Measurements from ENCODE around the gene LZTR1. TPM values are rescaled to one million over a fixed set of nuclear protein-coding genes. Genes with fewer than 3 reads are reported as not detected.
A peak's percentile ranks its signal among the peaks of the same experiment; 100 is the strongest.
"Not testable (repeated sequence)": the region's sequence is repeated elsewhere in the genome, so short reads cannot be mapped to it uniquely, and the experiment has no call there.

LZTR1 gene
- polyA plus RNA-seq (2013), result 33.4 TPM

DNA sequence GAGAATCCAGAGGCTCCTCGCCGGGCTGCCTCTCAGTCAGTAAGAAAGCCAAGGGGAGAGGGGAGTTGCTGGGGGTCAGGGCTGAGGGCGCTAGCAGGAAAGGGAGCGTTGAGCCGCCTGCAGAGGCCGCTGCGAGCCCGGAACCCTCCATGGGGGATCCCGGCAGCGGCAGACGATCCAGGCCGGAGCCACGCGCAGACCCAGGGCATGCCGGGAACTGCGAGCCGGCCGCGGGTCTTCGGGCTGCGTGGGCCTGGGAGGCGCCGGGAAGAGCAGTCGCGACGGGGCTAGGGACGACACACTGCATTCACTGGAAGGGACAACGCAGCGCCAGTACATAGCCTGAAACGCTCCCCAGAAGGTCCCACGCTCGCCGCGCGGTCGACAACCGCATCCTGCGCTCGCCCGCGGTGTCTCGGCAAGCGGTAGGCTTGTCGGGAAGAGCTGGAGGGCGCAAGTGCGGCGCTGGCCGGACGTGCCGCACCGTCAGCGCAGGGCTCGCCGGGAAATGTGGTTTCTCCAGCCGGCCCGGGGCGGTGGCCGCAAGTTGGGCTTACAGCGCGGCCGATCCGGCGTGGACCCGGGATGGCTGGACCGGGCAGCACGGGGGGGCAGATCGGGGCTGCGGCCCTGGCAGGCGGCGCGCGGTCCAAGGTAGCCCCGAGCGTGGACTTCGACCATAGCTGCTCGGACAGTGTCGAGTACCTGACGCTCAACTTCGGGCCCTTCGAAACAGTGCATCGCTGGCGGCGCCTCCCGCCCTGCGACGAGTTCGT, at the start of gene LZTR1:
Gene LZTR1 (plus strand): TSS at position 511 of the 776 bp plus-strand sequence. CDS start 75 bp downstream, at position 586.
- ChIA-PET POLR2A (interaction anchor here (0.7 to 0.8 kb wide), 2 partner anchors 17 to 21 kb away, joined by 3 read pairs; no protein-coding TSS in a partner anchor), CTCF (interaction anchor here (0.6 to 4.1 kb wide), 13 partner anchors 9 to 136 kb away, joined by 3 to 12 read pairs (median 3); partner anchors contain the start of gene P2RX6)
- Histone ChIP-seq H3K4me3 (ENCODE audit: control insufficient read depth in 1 of 7, extremely low read depth in 1 of 7, insufficient read depth in 4 of 7, low read depth in 2 of 7, low read length in 6 of 7) (peak within 1 kb of the TSS; percentile 65 to 89 (median 87)), H3K36me3 (ENCODE audit: control insufficient read depth in 4 of 4, insufficient read depth in 4 of 4, low read length in 3 of 4) (peaks cover 0 to 18% (median 16%) of the 10 kb centered on the region in 4 experiments), H3K27me3 (replicated peaks in 2 of 5; ENCODE audit: control insufficient read depth in 4 of 5, insufficient read depth in 5 of 5, low read length in 4 of 5) (no peaks in the 10 kb centered on the region), H3K27ac (ENCODE audit: insufficient read depth in 1 of 2, low read depth in 1 of 2, low read length in 2 of 2, poor library complexity in 1 of 2, severe bottlenecking in 2 of 2) (peak within 1 kb of the TSS; percentile 64 to 94), H3K4me1 (ENCODE audit: control extremely low read depth in 1 of 4, control insufficient read depth in 4 of 4, insufficient read depth in 4 of 4, low read length in 3 of 4) (peaks cover 9 to 38% (median 30%) of the 10 kb centered on the region in 4 experiments), H3K9me3 (ENCODE audit: control extremely low read depth in 1 of 5, control insufficient read depth in 4 of 5, insufficient read depth in 2 of 5, low read depth in 1 of 5, low read length in 4 of 5) (peaks cover 0 to 10% (median 0%) of the 10 kb centered on the region in 5 experiments)
- DNase-seq, result peak; percentile 69 to 83 (median 72)
- under 1% methylated on average over 86 of the region's 87 CpGs for WGBS (ENCODE audit: insufficient coverage)

DNA sequence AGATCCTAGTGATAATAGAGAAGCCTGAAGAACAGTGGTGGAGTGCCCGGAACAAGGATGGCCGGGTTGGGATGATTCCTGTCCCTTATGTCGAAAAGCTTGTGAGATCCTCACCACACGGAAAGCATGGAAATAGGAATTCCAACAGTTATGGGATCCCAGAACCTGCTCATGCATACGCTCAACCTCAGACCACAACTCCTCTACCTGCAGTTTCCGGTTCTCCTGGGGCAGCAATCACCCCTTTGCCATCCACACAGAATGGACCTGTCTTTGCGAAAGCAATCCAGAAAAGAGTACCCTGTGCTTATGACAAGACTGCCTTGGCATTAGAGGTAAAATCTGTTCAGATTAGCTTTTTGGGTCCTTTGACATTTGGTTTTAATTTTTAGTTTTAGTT, 48.2 kb upstream of the LZTR1 start:
- ChIA-PET CTCF (interaction anchor here (0.9 to 1.0 kb wide), 2 partner anchors 9 to 11 kb away, joined by 3 to 4 read pairs; no protein-coding TSS in a partner anchor), POLR2A (no interaction called here)
- Histone ChIP-seq H3K4me1 (ENCODE audit: control extremely low read depth in 1 of 4, control insufficient read depth in 4 of 4, insufficient read depth in 4 of 4, low read length in 3 of 4) (peaks cover 0 to 24% (median 10%) of the 10 kb centered on the region in 4 experiments), H3K4me3 (ENCODE audit: control insufficient read depth in 1 of 7, extremely low read depth in 1 of 7, insufficient read depth in 4 of 7, low read depth in 2 of 7, low read length in 6 of 7) (no peak overlapping the region), H3K9me3 (ENCODE audit: control extremely low read depth in 1 of 5, control insufficient read depth in 4 of 5, insufficient read depth in 2 of 5, low read depth in 1 of 5, low read length in 4 of 5) (no peaks in the 10 kb centered on the region), H3K27me3 (replicated peaks in 2 of 5; ENCODE audit: control insufficient read depth in 4 of 5, insufficient read depth in 5 of 5, low read length in 4 of 5) (no peaks in the 10 kb centered on the region), H3K36me3 (ENCODE audit: control insufficient read depth in 4 of 4, insufficient read depth in 4 of 4, low read length in 3 of 4) (peaks cover 9 to 41% (median 22%) of the 10 kb centered on the region in 4 experiments), H3K27ac (ENCODE audit: insufficient read depth in 1 of 2, low read depth in 1 of 2, low read length in 2 of 2, poor library complexity in 1 of 2, severe bottlenecking in 2 of 2) (no peak overlapping the region)
- DNase-seq, result no peak
- WGBS (ENCODE audit: insufficient coverage), result 99% methylated on average over 6 of the region's 7 CpGs

DNA sequence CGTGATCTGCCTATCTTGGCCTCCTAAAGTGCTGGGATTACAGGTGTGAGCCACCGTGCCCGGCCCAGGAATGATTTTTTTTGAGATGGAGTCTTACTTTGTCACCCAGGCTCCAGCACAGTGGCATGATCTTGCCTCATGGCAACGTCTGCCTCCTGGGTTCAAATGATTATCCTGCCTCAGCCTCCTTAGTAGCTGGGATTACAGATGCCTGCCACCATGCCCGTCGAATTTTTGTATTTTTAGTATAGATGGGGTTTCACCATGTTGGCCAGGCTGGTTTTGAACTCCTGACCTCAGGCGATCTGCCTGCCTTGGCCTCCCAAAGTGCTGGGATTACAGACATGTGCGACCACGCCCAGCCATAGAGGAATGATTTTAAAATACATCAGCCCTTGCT, 47.0 kb upstream of the LZTR1 start:
- CTCF ChIA-PET, result interaction anchor here (0.8 kb wide), 1 partner anchor 49 kb away, joined by 5 read pairs; no protein-coding TSS in a partner anchor
- POLR2A ChIA-PET; DNase-seq; H3K27ac ChIP-seq (ENCODE audit: insufficient read depth in 1 of 2, low read depth in 1 of 2, low read length in 2 of 2, poor library complexity in 1 of 2, severe bottlenecking in 2 of 2); H3K9me3 ChIP-seq (ENCODE audit: control extremely low read depth in 1 of 5, control insufficient read depth in 4 of 5, insufficient read depth in 2 of 5, low read depth in 1 of 5, low read length in 4 of 5); H3K27me3 ChIP-seq (replicated peaks in 2 of 5; ENCODE audit: control insufficient read depth in 4 of 5, insufficient read depth in 5 of 5, low read length in 4 of 5); H3K4me3 ChIP-seq (ENCODE audit: control insufficient read depth in 1 of 7, extremely low read depth in 1 of 7, insufficient read depth in 4 of 7, low read depth in 2 of 7, low read length in 6 of 7): not testable (repeated sequence)
- WGBS (ENCODE audit: insufficient coverage), result 97% methylated on average over 8 of the region's 9 CpGs
- Histone ChIP-seq H3K4me1 (ENCODE audit: control extremely low read depth in 1 of 4, control insufficient read depth in 4 of 4, insufficient read depth in 4 of 4, low read length in 3 of 4) (peaks cover 0 to 24% (median 10%) of the 10 kb centered on the region in 4 experiments), H3K36me3 (ENCODE audit: control insufficient read depth in 4 of 4, insufficient read depth in 4 of 4, low read length in 3 of 4) (peaks cover 11 to 46% (median 22%) of the 10 kb centered on the region in 4 experiments)

DNA sequence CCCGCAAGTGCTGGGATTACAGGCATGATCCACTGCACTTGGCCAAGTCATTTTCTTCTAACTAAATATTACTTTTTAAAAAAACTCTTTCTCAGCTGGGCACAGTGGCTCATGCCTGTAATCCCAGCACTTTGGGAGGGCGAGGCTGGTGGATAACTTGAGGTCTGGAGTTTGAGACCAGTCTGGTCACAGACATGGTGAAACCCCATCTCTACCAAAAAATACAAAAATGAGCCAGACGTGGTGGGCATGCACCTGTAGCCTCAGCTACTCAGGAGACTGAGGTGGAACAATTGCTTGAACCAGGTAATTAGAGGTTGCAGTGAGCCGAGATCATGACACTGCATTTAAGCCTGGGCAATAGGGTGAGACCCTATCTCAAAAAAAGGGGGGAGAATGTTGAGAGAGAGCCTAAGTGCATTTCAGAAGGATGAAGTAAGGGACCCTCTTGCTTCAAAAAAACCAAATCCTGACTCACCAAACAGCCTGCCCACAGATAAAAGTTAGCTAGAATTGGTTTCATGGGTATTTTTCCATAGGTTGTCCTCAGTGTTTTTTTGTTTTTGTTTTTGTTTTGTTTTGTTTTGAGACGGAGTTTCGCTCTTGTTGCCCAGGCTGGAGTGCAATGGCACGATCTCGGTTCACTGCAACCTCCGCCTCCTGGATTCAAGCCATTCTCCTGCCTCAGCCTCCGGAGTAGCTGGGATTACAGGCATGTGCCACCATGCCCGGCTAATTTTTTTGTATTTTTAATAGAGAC, 46.1 kb upstream of the LZTR1 start:
- H3K27me3 ChIP-seq (replicated peaks in 2 of 5; ENCODE audit: control insufficient read depth in 4 of 5, insufficient read depth in 5 of 5, low read length in 4 of 5); DNase-seq; H3K4me3 ChIP-seq (ENCODE audit: control insufficient read depth in 1 of 7, extremely low read depth in 1 of 7, insufficient read depth in 4 of 7, low read depth in 2 of 7, low read length in 6 of 7); H3K9me3 ChIP-seq (ENCODE audit: control extremely low read depth in 1 of 5, control insufficient read depth in 4 of 5, insufficient read depth in 2 of 5, low read depth in 1 of 5, low read length in 4 of 5); POLR2A ChIA-PET; H3K27ac ChIP-seq (ENCODE audit: insufficient read depth in 1 of 2, low read depth in 1 of 2, low read length in 2 of 2, poor library complexity in 1 of 2, severe bottlenecking in 2 of 2): not testable (repeated sequence)
- CTCF ChIA-PET, result interaction anchor here (0.9 to 2.3 kb wide), 5 partner anchors 8 to 105 kb away, joined by 3 to 9 read pairs (median 3); no protein-coding TSS in a partner anchor
- Histone ChIP-seq H3K4me1 (ENCODE audit: control extremely low read depth in 1 of 4, control insufficient read depth in 4 of 4, insufficient read depth in 4 of 4, low read length in 3 of 4) (peaks cover 0 to 24% (median 10%) of the 10 kb centered on the region in 4 experiments), H3K36me3 (ENCODE audit: control insufficient read depth in 4 of 4, insufficient read depth in 4 of 4, low read length in 3 of 4) (peaks cover 13 to 50% (median 24%) of the 10 kb centered on the region in 4 experiments)
- 95% methylated on average over 8 of the region's 11 CpGs for WGBS (ENCODE audit: insufficient coverage)

DNA sequence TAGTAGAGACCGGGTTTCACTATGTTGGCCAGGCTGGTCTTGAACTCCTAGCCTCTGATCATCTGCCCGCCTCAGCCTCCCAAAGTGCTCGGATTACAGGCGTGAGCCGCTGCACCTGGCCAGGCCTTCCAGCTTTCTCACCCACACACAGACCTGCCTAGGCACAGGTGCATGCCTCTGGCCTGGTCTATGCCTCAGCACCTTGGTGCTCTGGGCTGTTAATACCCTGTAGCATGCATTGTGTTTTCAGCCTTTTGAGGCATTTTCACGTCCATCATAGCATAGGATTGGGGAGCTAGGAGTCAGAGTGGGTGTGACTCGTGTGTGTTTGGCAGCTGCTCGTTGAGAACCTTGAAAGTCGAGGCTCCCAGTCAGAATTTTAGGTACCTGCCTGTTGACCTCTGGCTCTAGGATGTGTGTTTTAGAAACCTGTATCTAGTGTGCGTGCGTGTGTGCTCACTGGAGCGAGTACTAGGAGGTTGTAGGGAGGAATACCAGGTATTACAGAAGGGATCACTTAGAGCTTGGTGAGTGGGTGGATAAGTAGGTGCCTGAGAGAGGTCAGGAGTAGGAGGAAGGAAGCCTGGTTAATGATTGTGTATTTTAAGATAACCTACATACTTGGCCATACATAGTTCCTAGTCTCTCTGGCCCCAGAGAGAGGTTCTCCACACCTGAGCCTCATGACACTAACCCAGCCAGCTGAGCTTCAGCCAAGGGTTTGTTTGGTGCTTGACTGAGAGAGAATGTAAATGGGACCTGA, 44.9 kb upstream of the LZTR1 start:
- Histone ChIP-seq H3K27me3 (replicated peaks in 2 of 5; ENCODE audit: control insufficient read depth in 4 of 5, insufficient read depth in 5 of 5, low read length in 4 of 5) (no peaks in the 10 kb centered on the region), H3K4me3 (ENCODE audit: control insufficient read depth in 1 of 7, extremely low read depth in 1 of 7, insufficient read depth in 4 of 7, low read depth in 2 of 7, low read length in 6 of 7) (no peak overlapping the region), H3K4me1 (ENCODE audit: control extremely low read depth in 1 of 4, control insufficient read depth in 4 of 4, insufficient read depth in 4 of 4, low read length in 3 of 4) (peaks cover 0 to 16% (median 7%) of the 10 kb centered on the region in 4 experiments), H3K27ac (ENCODE audit: insufficient read depth in 1 of 2, low read depth in 1 of 2, low read length in 2 of 2, poor library complexity in 1 of 2, severe bottlenecking in 2 of 2) (no peak overlapping the region), H3K36me3 (ENCODE audit: control insufficient read depth in 4 of 4, insufficient read depth in 4 of 4, low read length in 3 of 4) (peaks cover 13 to 51% (median 24%) of the 10 kb centered on the region in 4 experiments), H3K9me3 (ENCODE audit: control extremely low read depth in 1 of 5, control insufficient read depth in 4 of 5, insufficient read depth in 2 of 5, low read depth in 1 of 5, low read length in 4 of 5) (no peaks in the 10 kb centered on the region)
- no peak for DNase-seq
- ChIA-PET POLR2A (no interaction called here), CTCF (interaction anchor here (0.9 to 2.3 kb wide), 6 partner anchors 9 to 107 kb away, joined by 3 to 9 read pairs (median 3); no protein-coding TSS in a partner anchor)
- 91% methylated on average over 11 of the region's 12 CpGs for WGBS (ENCODE audit: insufficient coverage)

DNA sequence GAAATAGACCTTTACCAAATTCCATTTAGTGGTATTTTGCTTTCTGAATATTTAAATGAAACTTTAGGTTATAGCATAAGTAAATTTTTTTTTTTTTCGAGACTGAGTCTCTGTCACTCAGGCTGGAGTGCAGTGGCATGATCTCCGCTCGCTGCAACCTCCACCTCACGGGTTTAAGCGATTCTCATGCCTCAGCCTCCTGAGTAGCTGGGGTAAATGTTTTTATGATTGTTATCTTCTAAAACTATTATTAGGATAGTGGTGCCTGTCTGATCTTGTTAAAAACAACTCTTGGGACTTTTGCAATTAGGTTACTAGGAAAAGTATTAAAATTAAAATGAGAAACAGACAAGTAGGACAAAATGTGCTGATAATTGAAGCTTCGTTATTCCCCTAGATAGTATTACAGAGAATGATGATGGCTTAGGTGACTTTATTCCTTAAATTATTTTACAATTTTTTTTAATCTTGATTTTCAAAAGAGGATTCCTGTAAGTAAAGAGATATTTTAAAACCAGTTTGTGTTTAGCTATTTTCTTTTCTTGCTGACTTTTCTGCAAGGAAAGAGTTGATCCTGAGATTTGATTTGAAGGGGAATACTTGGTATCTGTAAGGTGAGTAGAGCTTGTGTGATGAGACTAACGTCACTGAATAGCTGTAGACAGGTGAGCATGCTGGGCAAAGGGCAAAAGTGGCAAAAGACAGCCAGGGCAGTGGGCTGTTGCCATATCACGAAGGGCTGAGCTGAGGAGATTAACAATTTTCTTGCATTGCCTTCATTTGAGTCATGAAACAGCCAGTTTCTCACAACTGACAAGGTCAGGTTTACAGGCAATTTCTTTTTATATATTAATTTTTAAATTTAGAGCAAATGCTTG, 44.1 kb upstream of the LZTR1 start:
- H3K27me3 ChIP-seq (replicated peaks in 2 of 5; ENCODE audit: control insufficient read depth in 4 of 5, insufficient read depth in 5 of 5, low read length in 4 of 5), result no peaks in the 10 kb centered on the region
- CTCF ChIA-PET, result interaction anchor here (1.0 to 2.3 kb wide), 3 partner anchors 10 to 52 kb away, joined by 3 to 9 read pairs (median 7); no protein-coding TSS in a partner anchor
- H3K27ac ChIP-seq (ENCODE audit: insufficient read depth in 1 of 2, low read depth in 1 of 2, low read length in 2 of 2, poor library complexity in 1 of 2, severe bottlenecking in 2 of 2), result no peak overlapping the region
- DNase-seq, result no peak
- peaks cover 0 to 12% (median 6%) of the 10 kb centered on the region in 4 experiments for H3K4me1 ChIP-seq (ENCODE audit: control extremely low read depth in 1 of 4, control insufficient read depth in 4 of 4, insufficient read depth in 4 of 4, low read length in 3 of 4)
- no peaks in the 10 kb centered on the region for H3K9me3 ChIP-seq (ENCODE audit: control extremely low read depth in 1 of 5, control insufficient read depth in 4 of 5, insufficient read depth in 2 of 5, low read depth in 1 of 5, low read length in 4 of 5)
- WGBS (ENCODE audit: insufficient coverage), result 100% methylated on average over 1 of the region's 8 CpGs
- no peak overlapping the region for H3K4me3 ChIP-seq (ENCODE audit: control insufficient read depth in 1 of 7, extremely low read depth in 1 of 7, insufficient read depth in 4 of 7, low read depth in 2 of 7, low read length in 6 of 7)
- POLR2A ChIA-PET, result no interaction called here
- H3K36me3 ChIP-seq (ENCODE audit: control insufficient read depth in 4 of 4, insufficient read depth in 4 of 4, low read length in 3 of 4), result peaks cover 13 to 51% (median 24%) of the 10 kb centered on the region in 4 experiments

Data from common myeloid progenitor, CD34-positive (primary cell).